OCI-LY3 (cell line): ENCODE measurements around the gene RAB13.

Experiments
- H2AFZ ChIP-seq: fragments of 200-600, 300-600 bp; shearing (Covaris generic); 2 replicates; pipeline ENCODE4 v1.6.0; 2014; ENCODE audit warnings: antibody characterized with exemption, low read depth, low read length
- H3K27ac ChIP-seq: fragments of 200-600, 300-600 bp; sonication (generic); 2 replicates; pipeline ENCODE4 v1.5.1; 2014; ENCODE audit warnings: mild to moderate bottlenecking, low read length, moderate library complexity, mixed read lengths
- H3K27me3 ChIP-seq: fragments of 200-600, 300-600 bp; sonication (generic); 2 replicates; pipeline ENCODE4 v1.6.1; 2014; ENCODE audit warnings: low read depth, low read length, mixed read lengths
- H3K36me3 ChIP-seq: fragments of 200-600, 300-600 bp; sonication (generic); replicated peaks from 2 replicates; pipeline ENCODE3; 2014; ENCODE audit warnings: low read depth, low read length, mixed read lengths
- H3K4me1 ChIP-seq: fragments of 300-600, 200-600 bp; sonication (generic); 2 replicates; pipeline ENCODE4 v1.6.1; 2014; ENCODE audit warnings: low read length, mixed read lengths
- H3K4me2 ChIP-seq: fragments of 200-600, 300-600 bp; sonication (generic); 2 replicates; pipeline ENCODE4 v1.6.1; 2014; ENCODE audit warnings: low read length, mixed read lengths
- H3K4me3 ChIP-seq: fragments of 300-600, 200-600 bp; sonication (generic); 2 replicates; pipeline ENCODE4 v1.5.1; 2014; ENCODE audit warnings: antibody characterized with exemption, mild to moderate bottlenecking, low read length, moderate library complexity
- H3K79me2 ChIP-seq: fragments of 300-600, 200-600 bp; shearing (Covaris generic); 2 replicates; pipeline ENCODE4 v1.6.1; 2014; ENCODE audit warnings: mild to moderate bottlenecking, low read length, mixed read lengths
- H3K9ac ChIP-seq: fragments of 300-600, 200-600 bp; shearing (Covaris generic); 2 replicates; pipeline ENCODE4 v1.6.0; 2014; ENCODE audit warnings: mild to moderate bottlenecking, low read length, moderate library complexity
- H3K9me3 ChIP-seq: fragments of 200-600, 300-600 bp; shearing (Covaris generic); 2 replicates; pipeline ENCODE4 v1.6.1; 2014; ENCODE audit warnings: low read length, mixed read lengths; ENCODE audit not compliant: insufficient read depth
- H4K20me1 ChIP-seq: fragments of 200-600, 300-600 bp; sonication (generic); 2 replicates; pipeline ENCODE4 v1.6.1; 2016; ENCODE audit warnings: low read length, mixed read lengths; ENCODE audit not compliant: insufficient read depth
- CTCF ChIP-seq: fragments of 200-600, 300-600 bp; sonication (generic); IDR thresholded peaks from 2 replicates; pipeline ENCODE4 v1.5.1; 2014; ENCODE audit warnings: antibody characterized with exemption, low read length, low read depth
- EZH2phosphoT487 ChIP-seq: fragments of 200-600 bp; shearing (Covaris generic); IDR thresholded peaks from 2 replicates; pipeline ENCODE4 v1.6.1; 2018; ENCODE audit warnings: antibody characterized with exemption, mixed run types, low read depth

The RAB13 gene

DNA sequence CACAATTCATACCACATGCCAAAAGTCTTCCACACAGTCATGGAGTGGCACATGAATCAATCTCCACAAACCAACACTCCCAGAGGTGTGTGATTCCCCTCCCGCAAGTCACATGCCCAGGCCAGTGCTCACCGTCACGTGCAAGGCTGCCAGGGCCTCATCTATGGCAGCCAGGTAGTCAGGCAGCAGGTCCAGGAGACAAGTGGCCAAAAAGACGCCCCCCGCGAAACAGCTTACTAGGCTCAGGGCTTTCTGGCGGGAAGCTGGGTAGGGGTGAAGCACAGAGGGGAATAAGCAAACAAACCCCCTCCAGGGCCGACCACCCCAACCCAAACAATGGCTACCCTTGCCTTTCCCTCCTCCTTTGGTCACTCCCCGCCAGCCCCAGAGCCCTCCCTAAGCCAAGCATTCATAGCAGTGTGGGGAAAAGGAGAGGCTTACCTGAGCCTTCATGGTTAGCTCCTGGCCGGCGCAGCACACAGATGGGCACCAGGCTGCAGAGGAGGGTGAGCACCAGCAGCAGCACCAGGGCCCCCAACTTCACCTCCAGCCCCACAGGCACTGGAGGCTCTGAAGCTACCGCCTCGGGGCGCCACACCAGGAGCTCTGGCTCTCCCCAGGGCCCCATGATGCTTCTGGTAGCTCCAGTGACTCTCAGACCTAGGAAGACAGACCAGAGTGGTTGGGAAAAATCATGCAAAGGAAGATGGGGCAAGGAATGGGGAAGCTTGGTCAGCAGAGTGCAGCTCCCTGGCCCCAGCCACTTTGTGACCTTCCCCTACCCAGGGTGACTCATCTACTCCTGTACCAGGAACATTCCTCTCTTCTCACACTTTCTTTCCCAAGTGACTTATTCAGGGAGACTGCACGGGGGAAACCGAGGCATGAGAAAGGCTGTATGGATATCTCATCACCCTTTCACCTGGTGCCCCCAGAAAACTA, 23.8 kb downstream of the RAB13 start:
- H3K4me1 ChIP-seq = peaks cover 36% of the 10 kb centered on the region
- peaks cover 67% of the 10 kb centered on the region for H3K79me2 ChIP-seq
- TF ChIP-seq CTCF (peak; percentile 14; the same call in 1 of the 2 replicates), EZH2phosphoT487 (no peak)
- H3K9me3 ChIP-seq = no peaks in the 10 kb centered on the region
- H3K4me3 ChIP-seq = peak overlapping the region; percentile 92
- peak overlapping the region; percentile 99 for H3K9ac ChIP-seq
- no peaks in the 10 kb centered on the region for H3K27me3 ChIP-seq
- H4K20me1 ChIP-seq = no peaks in the 10 kb centered on the region
- peak overlapping the region; percentile 77 for H3K27ac ChIP-seq
- H2AFZ ChIP-seq = no peak overlapping the region
- H3K4me2 ChIP-seq = peak overlapping the region; percentile 95
- H3K36me3 ChIP-seq = peaks cover 28% of the 10 kb centered on the region

DNA sequence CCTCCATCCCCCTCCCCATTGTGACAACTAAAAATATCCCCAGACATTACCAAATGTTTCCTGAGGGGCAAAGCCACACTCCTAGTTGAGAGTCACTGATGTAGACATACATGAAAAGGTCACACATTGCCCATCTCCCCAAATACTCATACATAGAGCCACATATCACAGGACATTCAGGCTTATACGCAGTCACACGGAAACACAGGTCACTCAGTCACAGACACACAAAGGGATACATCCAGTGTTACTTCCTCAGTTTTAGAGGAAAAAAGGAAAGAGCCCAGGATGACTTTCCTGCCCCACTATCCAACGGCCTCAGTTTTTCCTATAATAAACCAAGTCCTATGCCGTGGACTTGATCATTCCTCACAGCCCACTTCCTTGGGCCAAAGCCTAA, 24.7 kb downstream of the RAB13 start:
- Histone ChIP-seq H3K9me3 (no peaks in the 10 kb centered on the region), H3K36me3 (peaks cover 38% of the 10 kb centered on the region), H4K20me1 (peaks cover 5% of the 10 kb centered on the region), H3K4me2 (peak overlapping the region; percentile 95), H3K27me3 (no peaks in the 10 kb centered on the region), H3K79me2 (peaks cover 70% of the 10 kb centered on the region), H3K9ac (peak overlapping the region; percentile 99), H2AFZ (no peak overlapping the region), H3K4me3 (peak overlapping the region; percentile 92), H3K27ac (peak overlapping the region; percentile 77), H3K4me1 (peaks cover 39% of the 10 kb centered on the region)
- TF ChIP-seq CTCF = no peak
- no peak for TF ChIP-seq EZH2phosphoT487

DNA sequence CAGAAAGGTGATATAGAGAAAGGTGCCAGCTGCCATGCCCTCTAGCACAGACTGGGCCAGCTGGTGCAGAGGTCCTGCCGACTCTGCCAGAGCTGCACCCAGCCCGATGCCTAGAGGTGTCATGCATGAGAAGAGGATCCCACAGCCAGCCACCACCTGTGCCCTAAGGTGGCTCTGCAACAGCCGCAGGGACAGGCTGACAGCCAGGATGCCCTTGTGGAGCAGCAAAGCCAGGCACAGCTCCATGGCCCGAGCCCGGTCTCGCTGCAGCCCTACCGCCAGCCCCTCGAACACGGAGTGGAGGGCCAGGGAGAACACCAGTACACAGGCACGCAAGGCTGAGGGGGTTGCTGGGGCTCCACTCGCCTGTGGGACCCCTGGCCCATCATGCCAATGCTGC, 25.9 kb downstream of the RAB13 start:
- Histone ChIP-seq H3K79me2 (peaks cover 70% of the 10 kb centered on the region), H3K9ac (no peak overlapping the region), H3K4me2 (no peak overlapping the region), H3K27me3 (no peaks in the 10 kb centered on the region), H3K4me3 (no peak overlapping the region), H2AFZ (no peak overlapping the region), H3K36me3 (peaks cover 41% of the 10 kb centered on the region), H4K20me1 (peaks cover 15% of the 10 kb centered on the region), H3K27ac (no peak overlapping the region), H3K4me1 (peaks cover 41% of the 10 kb centered on the region), H3K9me3 (no peaks in the 10 kb centered on the region)
- TF ChIP-seq EZH2phosphoT487 (no peak), CTCF (no peak)

DNA sequence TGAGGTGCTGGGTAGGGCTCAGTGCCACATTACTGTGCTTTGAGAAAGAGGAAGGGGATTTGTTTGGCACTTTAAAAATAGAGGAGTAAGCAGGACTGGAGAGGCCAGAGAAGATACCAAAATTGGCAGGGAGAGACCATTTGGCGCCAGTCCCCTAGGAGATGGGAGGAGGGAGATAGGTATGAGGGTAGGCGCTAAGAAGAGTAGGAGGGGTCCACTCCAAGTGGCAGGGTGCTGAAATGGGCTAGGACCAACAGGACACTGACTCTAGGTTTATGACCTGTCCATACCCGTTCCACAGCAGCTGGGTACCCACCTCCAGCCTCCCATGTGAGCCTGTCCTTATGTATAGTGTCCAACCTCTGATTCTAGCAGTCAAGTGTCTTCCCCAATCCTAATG, 26.7 kb downstream of the RAB13 start:
- Histone ChIP-seq H3K4me2 (no peak overlapping the region), H3K4me1 (peaks cover 47% of the 10 kb centered on the region), H3K79me2 (peaks cover 77% of the 10 kb centered on the region), H3K27ac (0 out of 2 replicates have a peak overlapping the region, but pooled peaks have one; percentile 12), H3K9ac (no peak overlapping the region), H3K27me3 (no peaks in the 10 kb centered on the region), H4K20me1 (peaks cover 23% of the 10 kb centered on the region), H3K9me3 (no peaks in the 10 kb centered on the region), H3K36me3 (peaks cover 48% of the 10 kb centered on the region), H2AFZ (no peak overlapping the region), H3K4me3 (no peak overlapping the region)
- TF ChIP-seq EZH2phosphoT487 (no peak), CTCF (no peak)
